HEK293 (cell line): Measurements from ENCODE around the gene FOXN3.

Source experiments
- CTCF ChIA-PET: fragments of 350-600 bp; formaldehyde crosslinking; extraction: SDS; loops from one replicate; lab custom pipeline; 2021; ENCODE audit warnings: antibody characterized with exemption; lab: Yijun Ruan, JAX
- POLR2A ChIA-PET: fragments of 300-600 bp; formaldehyde crosslinking; extraction: SDS; loops from one replicate; lab custom pipeline; 2020; ENCODE audit warnings: antibody characterized with exemption, inconsistent platforms; lab: Yijun Ruan, JAX
- H3K27ac ChIP-seq: fragments of 200-500 bp; sonication (Bioruptor generic); 2 replicates; pipeline ENCODE4 v1.5.1; 2014; ENCODE audit warnings: low read depth, low read length, control low read depth, inconsistent platforms; ENCODE audit errors: extremely low read depth
- H3K36me3 ChIP-seq, 2 experiments: fragments of 200-500 bp in 1 of 2; sonication (Bioruptor generic) in 1 of 2; 1 replicate in 1 of 2; 2 replicates in 1 of 2; pipeline ENCODE4 v1.5.1; 2014 to 2017; ENCODE audit warnings: inconsistent platforms in 2 of 2, low read length in 2 of 2; ENCODE audit not compliant: control insufficient read depth in 2 of 2, insufficient read depth in 1 of 2
- H3K4me1 ChIP-seq: fragments of 200-500 bp; sonication (Bioruptor generic); 2 replicates; pipeline ENCODE4 v1.5.1; 2014; ENCODE audit warnings: mild to moderate bottlenecking, low read length, inconsistent platforms; ENCODE audit not compliant: control insufficient read depth, insufficient read depth
- H3K4me3 ChIP-seq: 2 replicates; pipeline ENCODE4 v1.5.1; 2011; ENCODE audit warnings: low read depth, mild to moderate bottlenecking, control low read depth, low read length, moderate library complexity
- H3K9me3 ChIP-seq: fragments of 200-500 bp; sonication (Bioruptor generic); 2 replicates; pipeline ENCODE4 v1.5.1; 2014; ENCODE audit warnings: low read depth, low read length, inconsistent platforms; ENCODE audit not compliant: control insufficient read depth, insufficient read depth
- AEBP2 ChIP-seq: fragments of 450-650 bp; formaldehyde crosslinking; IDR thresholded peaks from 2 replicates; pipeline ENCODE4 v1.5.1; 2016; ENCODE audit warnings: missing biosample characterization, missing genetic modification characterization, borderline replicate concordance
- EGR2 ChIP-seq: fragments of 450-650 bp; formaldehyde crosslinking; IDR thresholded peaks from 2 replicates; pipeline ENCODE4 v1.5.1; 2016; ENCODE audit warnings: low read depth, missing biosample characterization, missing genetic modification characterization
- KLF16 ChIP-seq: fragments of 450-650 bp; formaldehyde crosslinking; IDR thresholded peaks from 2 replicates; pipeline ENCODE4 v1.5.1; 2017; ENCODE audit warnings: missing biosample characterization, missing genetic modification characterization
- KLF8 ChIP-seq: fragments of 450-650 bp; formaldehyde crosslinking; IDR thresholded peaks from 2 replicates; pipeline ENCODE4 v1.5.1; 2016; ENCODE audit warnings: missing biosample characterization, missing genetic modification characterization
- ZBTB11 ChIP-seq: fragments of 450-650 bp; formaldehyde crosslinking; conservative IDR thresholded peaks from 2 replicates; pipeline ENCODE4 v1.5.1; 2016; ENCODE audit warnings: low read depth, missing biosample characterization, missing genetic modification characterization
- ZNF558 ChIP-seq: fragments of 450-650 bp; formaldehyde crosslinking; IDR thresholded peaks from 2 replicates; pipeline ENCODE4 v1.5.1; 2016; ENCODE audit warnings: missing biosample characterization, missing genetic modification characterization
- ZNF610 ChIP-seq: fragments of 450-650 bp; formaldehyde crosslinking; IDR thresholded peaks from 2 replicates; pipeline ENCODE4 v1.5.1; 2016; ENCODE audit warnings: missing biosample characterization, missing genetic modification characterization, borderline replicate concordance
- ZNF670 ChIP-seq: fragments of 450-650 bp; formaldehyde crosslinking; IDR thresholded peaks from 2 replicates; pipeline ENCODE4 v1.5.1; 2016; ENCODE audit warnings: missing biosample characterization, missing genetic modification characterization, low read depth
- ZNF747 ChIP-seq: fragments of 450-650 bp; formaldehyde crosslinking; IDR thresholded peaks from 2 replicates; pipeline ENCODE4 v1.5.1; 2016; ENCODE audit warnings: missing biosample characterization, missing genetic modification characterization
- ZNF843 ChIP-seq: fragments of 450-650 bp; formaldehyde crosslinking; IDR thresholded peaks from 2 replicates; pipeline ENCODE4 v1.5.1; 2016; ENCODE audit warnings: missing biosample characterization, missing genetic modification characterization

FOXN3 gene

GRCh38 chr14:89247457-89248122 lies 169.4 kb downstream of the FOXN3 start:
- Histone ChIP-seq H3K36me3 (no peaks in the 10 kb centered on the region), H3K27ac (no peak overlapping the region), H3K4me3 (no peak overlapping the region), H3K4me1 (0 out of 2 replicates have a peak, but pooled peaks cover 2% of the 10 kb centered on the region), H3K9me3 (no peaks in the 10 kb centered on the region)
- POLR2A ChIA-PET: no interaction called here
- CTCF ChIA-PET: interaction anchor here (0.6 to 1.0 kb wide), 3 partner anchors 11 to 894 kb away, joined by 4 to 5 read pairs (median 5); no protein-coding TSS in a partner anchor
- no peak for TF ChIP-seq ZNF610 (tag by site-specific recombination)
- no peak for TF ChIP-seq KLF16
- no peak for TF ChIP-seq ZNF670 (tag by site-specific recombination)
- TF ChIP-seq ZBTB11: no peak

- POLR2A ChIA-PET: no interaction called here
- 0 out of 2 replicates have a peak, but pooled peaks cover 2% of the 10 kb centered on the region for H3K4me1 ChIP-seq
Measured at GRCh38 chr14:89246290-89246689, 170.7 kb downstream of the FOXN3 start.

GRCh38 chr14:89245802-89246201 lies 171.2 kb downstream of the FOXN3 start:
- no peak overlapping the region for H3K27ac ChIP-seq
- H3K36me3 ChIP-seq: no peaks in the 10 kb centered on the region
- no peak for TF ChIP-seq ZNF843 (tag by site-specific recombination)
- no peak overlapping the region for H3K4me3 ChIP-seq
- H3K9me3 ChIP-seq: no peaks in the 10 kb centered on the region
- ChIA-PET POLR2A (no interaction called here), CTCF (interaction anchor here (0.7 kb wide), 2 partner anchors 216 to 222 kb away, joined by 3 read pairs; no protein-coding TSS in a partner anchor)
- 0 out of 2 replicates have a peak, but pooled peaks cover 2% of the 10 kb centered on the region for H3K4me1 ChIP-seq

More at GRCh38 chr14:89246290-89246689, 170.7 kb downstream of the FOXN3 start:
- Histone ChIP-seq H3K27ac (no peak overlapping the region), H3K9me3 (no peaks in the 10 kb centered on the region), H3K36me3 (no peaks in the 10 kb centered on the region), H3K4me3 (no peak overlapping the region)
- TF ChIP-seq EGR2 (no peak), ZNF747 (no peak)
- CTCF ChIA-PET: interaction anchor here (0.7 kb wide), 1 partner anchor 222 kb away, joined by 3 read pairs; no protein-coding TSS in a partner anchor

- Histone ChIP-seq H3K9me3 (no peaks in the 10 kb centered on the region), H3K4me3 (no peak overlapping the region), H3K27ac (no peak overlapping the region), H3K36me3 (no peaks in the 10 kb centered on the region), H3K4me1 (0 out of 2 replicates have a peak, but pooled peaks cover 2% of the 10 kb centered on the region)
- CTCF ChIA-PET: no interaction called here
- POLR2A ChIA-PET: no interaction called here
- TF ChIP-seq ZNF558 (tag by site-specific recombination) (0 out of 2 replicates have a peak, but pooled peaks have one; percentile 71), KLF8 (no peak), AEBP2 (tag by site-specific recombination) (no peak)
Measured at GRCh38 chr14:89244720-89245119, 172.3 kb downstream of the FOXN3 start.
